Measurements from ENCODE around the gene GSTT2B.
"Not testable (repeated sequence)": the region's sequence is repeated elsewhere in the genome, so short reads cannot be mapped to it uniquely, and the experiment has no call there.

The GSTT2B gene

DNA sequence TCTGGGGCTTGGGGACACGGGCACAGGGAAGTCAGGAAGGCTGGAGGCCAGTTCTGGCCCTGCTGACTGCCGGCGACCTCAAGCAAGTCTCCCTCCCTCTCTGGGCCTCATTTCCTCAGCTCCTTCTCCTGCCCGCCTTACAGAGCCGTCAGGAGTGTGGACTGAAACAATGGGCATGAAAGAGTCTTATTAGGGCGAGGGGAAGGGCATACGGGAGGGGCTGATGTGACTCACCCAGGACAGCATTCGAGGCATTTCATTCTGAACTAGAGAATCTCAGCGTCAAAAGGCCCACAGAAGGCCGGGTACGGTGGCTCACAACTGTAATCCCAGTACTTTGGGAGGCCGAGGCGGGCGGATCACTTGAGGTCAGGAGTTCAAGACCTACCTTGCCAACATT, 20.8 kb downstream of the GSTT2B start:
- DNase-seq (ENCODE audit: low read depth): not testable (repeated sequence)

DNA sequence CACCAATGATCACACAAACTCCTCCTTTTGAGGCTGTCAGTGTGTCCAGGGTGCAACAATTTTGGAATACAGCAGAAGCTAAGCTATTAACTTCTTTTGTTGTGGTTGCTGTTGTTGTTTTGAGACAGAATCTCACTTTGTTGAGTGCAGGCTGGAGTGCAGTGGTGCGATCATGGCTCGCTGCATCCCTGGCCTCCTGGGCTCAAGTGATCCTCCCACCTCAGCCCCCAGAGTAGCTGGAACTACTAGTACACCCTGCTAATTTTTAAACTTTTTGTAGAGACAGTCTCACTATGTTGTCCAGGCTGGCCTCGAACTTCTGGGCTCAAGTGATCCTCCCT, 22.0 kb downstream of the GSTT2B start:
- no peak for DNase-seq (ENCODE audit: low read depth)

DNA sequence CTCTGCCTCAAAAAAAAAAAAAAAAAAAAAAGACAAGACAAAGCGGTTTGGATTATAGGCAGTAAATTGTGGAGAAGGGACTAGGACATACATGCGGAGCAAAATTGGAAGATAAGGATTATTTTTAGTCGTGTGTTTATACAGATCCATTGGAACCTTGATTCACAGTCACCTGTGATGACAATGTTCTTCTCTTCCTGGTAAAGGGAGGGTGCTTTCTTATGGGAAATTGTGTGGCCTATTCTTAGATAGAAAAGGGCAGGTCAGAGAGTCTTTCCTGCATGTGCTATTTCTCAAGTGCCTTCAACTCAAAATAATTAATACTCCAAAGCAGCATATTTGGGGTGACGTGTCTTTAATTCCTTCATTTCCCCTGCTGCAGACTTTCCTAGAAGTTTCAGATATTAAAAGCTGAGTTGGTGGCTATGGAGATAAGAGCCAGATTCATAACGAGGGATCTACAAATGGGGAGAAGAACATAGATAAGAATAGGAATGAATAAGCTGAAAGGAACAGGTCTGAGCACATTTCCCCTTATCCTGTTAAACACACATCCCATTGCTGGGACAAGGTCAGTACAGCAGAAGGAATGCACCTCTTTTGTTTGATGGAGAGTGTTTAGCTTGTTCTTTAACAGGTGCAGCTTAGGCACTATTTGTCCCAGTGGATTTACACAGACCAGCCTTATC, 22.5 kb downstream of the GSTT2B start:
- no peak for DNase-seq (ENCODE audit: low read depth)

DNA sequence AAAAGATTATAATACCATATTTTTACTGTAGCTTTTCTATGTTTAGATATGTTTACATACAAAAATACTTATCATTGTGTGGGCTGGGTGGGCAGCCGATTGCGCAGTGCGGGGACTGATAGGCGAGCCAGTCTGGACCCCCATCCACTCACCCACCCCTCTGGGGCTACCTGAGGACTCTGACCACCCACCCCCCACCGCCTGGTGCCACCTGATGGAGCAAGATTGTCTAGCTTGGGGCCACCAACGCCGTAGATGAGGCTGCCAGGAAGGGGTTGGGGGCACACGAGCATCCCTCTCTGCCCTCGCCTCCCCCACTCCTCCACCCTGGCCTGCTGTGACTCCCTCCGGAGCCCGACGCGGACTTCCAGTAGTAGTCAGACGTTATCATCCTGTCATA, 34.4 kb downstream of the GSTT2B start:
- DNase-seq (ENCODE audit: low read depth): no peak

DNA sequence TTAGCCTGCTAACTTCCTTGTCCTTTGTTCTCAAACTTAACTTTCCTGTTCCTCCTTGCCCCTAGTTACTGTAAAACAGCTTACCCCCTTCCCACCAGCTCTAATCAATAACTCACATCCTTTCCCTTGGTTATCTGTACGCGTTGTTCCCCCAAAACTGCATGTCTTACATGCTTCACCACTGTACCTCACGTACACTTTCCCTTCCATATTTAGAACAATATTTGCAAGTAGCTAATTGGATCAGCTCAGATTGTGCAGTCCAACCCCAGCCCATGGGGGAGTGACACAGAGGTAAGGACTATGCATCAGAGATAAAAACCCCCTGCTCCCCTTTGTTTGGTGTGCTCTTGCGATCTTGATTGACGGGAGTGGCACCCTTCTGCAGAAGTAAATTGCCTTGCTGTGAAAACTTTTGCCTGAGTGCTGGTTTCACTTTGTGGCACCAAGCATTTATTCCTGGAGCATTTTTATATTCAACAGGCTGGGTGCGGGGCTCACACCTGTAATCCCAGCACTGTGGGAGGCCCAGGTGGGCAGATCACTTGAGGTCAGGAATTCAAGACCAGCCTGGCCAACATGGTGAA, 35.9 kb downstream of the GSTT2B start:
- no peak for DNase-seq (ENCODE audit: low read depth)

DNA sequence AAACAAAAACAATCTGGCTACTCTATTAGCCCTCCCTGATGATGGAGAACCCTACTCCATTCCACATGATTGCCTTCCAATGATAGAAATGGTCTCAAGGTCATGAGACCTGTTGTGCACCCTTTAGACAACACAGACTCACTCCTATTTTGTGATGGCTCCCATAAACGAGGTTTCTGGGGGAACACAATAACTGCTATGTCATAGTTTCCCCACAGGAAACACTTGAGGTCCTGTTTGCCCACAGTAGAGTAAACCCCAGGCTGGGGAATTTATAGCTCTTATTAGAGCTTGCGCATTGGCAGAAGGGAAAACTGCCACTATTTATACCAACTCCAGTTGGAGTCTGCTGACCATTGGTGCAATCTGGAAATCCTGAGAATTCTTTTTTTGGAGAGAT, 38.1 kb downstream of the GSTT2B start:
- DNase-seq (ENCODE audit: low read depth): no peak

DNA sequence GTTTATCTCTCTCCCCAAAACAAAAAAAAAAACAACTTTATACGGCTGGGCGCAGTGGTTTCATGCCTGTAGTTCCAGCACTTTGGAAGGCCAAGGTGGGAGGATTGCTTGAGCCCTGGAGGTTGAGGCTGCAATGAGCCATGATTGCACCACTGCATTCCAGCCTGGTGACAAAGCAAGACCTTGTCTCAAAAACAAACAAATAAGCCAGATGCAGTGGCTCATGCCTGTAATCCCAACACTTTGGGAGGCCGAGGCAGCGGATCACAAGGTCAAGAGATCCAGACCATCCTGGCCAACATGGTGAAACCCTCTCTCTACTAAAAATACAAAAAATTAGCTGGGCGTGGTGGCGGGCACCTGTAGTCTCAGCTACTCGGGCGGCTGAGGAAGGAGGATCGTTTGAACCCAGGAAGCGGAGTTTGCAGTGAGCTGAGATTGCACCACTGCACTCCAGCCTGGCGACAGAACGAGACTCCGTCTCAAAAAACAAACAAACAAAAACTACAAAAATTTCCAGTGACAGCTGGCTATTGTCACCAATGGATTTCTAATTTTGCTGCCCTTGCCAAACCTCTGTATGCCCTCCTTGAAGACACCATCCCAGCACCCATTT, 39.3 kb downstream of the GSTT2B start:
- DNase-seq (ENCODE audit: low read depth): not testable (repeated sequence)

DNA sequence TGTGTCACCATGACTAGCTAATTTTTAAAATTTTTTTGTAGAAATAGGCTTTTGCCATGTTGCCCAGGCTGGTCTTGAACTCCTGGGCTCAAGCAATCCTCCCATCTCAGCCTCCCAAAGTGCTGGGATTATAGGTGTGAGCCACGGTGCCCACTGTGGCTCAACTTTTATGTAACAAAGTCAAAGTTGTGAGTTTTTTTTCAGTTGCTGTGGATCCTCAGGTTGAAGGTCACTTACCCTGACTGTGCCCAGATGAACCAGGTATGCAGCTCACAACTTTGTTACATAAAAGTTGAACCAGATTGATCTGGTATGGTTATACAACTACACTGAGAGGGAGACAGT, 40.8 kb downstream of the GSTT2B start:
- not testable (repeated sequence) for DNase-seq (ENCODE audit: low read depth)

DNA sequence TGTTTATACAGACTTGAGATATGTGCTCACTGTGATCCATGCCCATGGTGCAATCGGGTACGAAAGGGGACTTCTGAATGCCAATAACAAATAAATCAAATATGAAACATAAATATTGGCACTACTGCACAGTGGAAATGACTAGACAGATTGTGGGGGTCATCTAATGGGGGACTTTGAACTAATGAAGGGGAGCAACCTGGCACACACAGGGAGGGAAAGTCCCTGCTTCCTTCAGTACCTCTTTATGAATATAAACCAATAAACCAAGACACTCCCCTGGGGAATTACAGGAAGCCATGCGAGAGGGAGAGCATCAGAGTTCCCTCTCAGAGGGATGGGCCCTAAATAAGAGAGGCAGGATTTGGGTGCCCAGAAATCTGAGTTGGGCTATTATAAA, 45.7 kb downstream of the GSTT2B start:
- no peak for DNase-seq (ENCODE audit: low read depth)

DNA sequence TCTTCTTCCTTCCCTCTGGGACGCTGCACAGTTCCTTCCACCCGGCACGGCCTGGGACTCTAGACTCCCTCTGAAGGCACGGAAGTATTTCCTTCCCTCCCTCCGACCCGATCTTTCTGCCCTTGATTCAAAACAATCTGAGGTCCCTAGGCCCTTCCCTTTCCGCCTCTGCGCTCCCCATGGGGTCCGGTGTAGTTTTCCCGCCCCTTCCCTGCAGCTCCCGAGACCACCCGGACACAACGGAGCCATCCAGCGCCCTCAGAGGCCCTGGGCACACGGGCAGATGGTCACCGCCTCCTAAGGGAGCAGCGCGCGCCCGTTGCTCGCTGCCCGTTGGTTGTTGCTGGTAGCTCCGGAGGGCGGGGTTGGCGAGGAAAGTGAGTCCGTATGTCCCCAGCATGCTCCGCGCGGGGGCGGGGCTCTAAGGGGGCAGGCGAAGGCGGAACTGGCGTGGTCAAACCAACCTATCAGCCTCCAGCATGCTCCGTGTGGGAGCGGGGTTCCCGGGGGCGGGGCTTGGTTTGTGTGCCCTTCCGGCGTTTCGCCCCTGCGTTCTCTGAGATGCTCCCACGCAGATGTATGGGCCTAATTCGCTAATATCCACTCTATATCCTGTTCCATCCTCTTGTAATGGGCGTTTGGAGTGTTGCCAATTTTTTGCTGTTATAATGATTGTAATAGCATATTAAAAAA, 47.2 kb downstream of the GSTT2B start:
- peak; percentile 99 for DNase-seq (ENCODE audit: low read depth)

DNA sequence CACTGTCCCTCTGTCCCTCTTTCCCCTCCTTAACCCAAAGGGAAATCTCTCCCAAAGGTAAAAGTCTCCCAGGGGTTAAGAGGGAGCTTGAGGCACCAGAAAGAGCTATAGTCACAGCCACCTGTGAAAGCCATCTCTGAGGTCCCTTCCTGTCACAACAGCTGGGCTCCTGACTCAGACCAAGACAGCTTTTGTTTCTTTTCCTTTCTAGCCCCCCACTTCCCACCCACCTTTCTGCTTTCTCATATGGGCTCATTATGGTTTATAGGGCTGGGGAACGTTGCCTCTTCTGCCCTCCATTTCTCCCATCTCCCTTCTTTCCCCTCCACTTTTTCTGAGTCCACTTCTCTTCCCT, 47.7 kb downstream of the GSTT2B start:
- no peak for DNase-seq (ENCODE audit: low read depth)

DNA sequence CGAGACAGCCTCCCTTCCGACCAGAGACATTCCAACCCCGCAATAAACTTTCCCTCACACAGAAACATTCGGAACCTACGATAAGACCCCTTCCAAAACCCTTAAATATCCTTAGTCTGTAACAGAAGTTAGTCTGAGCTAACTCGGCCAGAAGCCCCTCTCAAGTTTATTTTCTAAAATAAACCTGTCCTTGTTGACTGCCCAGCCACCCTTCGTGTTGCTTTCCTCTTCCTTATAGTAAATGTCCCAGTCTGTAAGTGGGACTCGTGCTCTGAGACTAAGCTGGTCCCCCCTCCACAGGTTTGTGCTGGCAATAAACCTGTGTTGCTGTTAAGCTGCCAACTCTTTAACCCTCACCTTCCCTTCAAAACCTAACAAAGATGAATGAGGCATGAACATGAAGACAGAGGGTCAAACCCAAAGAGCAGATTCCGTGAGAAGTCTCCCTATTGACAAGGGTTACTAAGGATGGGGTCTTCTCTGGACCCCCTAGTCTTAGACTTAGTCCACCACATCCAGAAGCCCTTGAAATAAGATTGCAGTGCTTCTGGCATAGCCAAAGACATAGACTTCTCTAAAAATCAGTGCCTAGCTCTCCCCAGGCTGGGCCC, 48.6 kb downstream of the GSTT2B start:
- no peak for DNase-seq (ENCODE audit: low read depth)

DNA sequence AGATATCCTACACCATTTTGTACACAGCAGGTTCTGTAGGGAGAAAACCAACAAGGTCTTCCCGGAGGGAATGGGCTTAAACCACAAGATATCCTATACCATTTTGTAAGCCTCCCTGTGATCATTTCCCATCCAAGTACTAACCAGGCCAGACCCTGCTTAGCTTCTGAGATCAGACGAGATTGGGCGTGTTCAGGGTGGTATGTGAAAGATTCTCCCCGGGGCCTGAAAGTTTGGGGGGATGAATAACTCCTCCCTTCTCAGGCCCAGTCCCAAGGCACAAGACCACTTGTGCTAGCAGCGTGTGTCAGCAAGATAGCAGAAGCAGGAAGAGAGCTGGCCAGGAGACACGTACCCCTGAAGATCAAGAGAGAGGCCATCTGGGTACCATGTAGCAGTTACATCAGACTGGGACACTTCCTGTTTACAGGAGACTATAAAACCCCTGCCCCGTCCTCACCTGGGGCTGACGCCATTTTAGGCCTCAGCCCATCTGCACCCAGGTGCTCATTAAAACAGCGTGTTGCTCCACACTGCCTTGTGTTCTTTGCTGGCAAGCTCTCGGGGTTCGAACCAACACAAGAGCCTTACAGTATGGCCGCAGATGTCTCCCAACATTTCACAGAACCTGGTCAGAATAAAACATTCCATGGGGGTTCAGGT, 49.5 kb downstream of the GSTT2B start:
- DNase-seq (ENCODE audit: low read depth): no peak

DNA sequence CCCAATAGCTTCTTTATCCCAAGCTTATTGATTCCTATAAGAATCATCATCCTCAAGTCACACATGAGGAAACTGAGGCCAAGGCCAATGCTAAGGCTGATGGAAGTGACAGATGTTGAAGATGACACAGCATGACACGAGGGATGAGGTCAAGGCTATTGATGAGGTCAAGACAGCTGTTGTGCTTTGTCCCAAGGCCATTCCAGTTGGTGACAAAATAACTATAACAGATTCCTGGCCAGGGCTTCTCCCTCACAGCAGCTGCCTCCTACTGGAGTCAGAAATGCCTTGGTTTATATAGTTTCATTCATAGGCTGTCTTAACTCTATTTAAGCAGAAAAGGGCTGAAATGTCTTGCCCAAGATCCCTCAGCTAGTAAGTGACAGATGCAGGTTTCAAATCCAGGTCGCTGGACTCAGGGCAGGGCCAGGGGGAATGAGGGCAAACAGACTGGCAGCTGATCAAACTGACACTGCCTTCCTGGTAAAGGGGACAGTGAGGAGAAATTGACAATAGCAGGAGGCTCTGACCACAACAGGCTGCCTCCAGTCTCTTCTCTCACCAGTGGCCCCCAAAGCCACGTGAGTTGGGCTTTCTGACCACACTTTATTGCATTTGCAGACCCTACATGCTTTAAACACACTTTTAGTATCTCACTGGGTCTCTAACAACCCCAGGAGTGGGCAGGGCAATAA, 50.4 kb downstream of the GSTT2B start:
- DNase-seq (ENCODE audit: low read depth): no peak

DNA sequence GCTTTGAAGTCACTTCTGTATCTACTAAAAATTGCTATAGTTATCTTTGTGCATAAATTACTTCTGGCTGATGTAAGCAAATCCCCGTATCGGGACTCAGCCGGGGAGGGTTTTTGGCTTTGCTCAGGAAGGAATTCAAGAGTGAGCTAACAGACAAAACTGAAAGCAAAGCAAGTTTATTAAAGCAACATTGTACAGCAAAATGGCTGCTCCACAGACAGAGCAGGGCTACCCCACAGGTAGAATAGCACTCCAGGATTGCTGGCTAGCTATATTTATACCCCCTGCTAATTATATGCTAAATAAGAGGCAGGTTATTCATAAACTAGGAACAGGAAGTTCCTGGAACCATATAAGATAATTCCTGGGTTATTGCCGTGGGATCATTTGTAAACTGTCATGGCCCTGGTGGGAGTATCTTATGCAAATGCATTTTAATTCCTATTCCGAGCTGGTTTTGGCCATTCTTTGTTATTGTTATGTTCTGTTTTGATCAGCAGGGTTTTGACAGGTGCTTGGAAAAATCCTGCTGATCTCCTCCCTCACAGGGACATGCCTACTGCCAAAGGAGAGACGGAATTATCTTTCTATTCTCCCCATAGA, 51.6 kb downstream of the GSTT2B start:
- DNase-seq (ENCODE audit: low read depth): no peak

DNA sequence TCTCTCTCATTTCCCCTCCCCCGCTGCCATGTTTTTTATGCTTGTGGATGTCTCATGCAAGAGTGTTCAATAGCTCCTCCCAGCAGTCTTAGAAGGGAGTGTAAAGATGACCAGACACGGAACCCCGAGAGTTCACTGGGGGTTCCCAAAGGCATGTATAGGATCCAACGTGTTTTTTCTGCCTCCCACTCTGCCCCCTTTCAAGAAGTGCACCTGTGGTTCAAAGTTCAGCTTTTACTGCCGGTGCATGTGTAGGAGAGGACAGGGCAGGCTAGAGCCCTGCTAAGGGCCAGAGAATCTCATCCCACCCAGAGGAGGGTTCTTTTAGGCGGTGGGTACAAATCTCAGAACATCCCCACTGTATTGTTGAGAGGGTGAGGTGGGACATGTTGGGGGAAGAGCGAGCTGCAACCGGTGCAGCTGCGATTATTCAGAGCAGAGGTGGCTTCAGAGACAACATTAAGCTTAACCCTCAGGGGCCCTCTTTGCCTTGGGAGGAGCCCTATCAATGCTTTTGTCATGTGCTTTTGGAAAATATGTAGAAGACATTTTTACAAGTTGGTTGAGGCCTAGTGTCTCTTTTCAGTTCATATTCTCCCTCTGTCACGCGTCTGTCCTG, 52.3 kb downstream of the GSTT2B start:
- DNase-seq (ENCODE audit: low read depth): no peak

DNA sequence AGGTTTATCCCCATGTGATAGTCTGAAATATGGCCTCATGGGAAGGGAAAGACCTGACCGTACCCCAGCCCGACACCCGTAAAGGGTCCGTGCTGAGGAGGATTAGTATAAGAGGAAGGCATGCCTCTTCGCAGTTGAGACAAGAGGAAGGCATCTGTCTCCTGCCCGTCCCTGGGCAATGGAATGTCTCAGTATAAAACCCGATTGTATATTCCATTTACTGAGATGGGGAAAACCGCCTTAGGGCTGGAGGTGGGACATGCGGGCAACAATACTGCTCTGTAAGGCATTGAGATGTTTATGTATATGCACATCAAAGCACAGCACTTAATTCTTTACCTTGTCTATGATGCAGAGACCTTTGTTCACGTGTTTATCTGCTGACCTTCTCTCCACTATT, 53.6 kb downstream of the GSTT2B start:
- not testable (repeated sequence) for DNase-seq (ENCODE audit: low read depth)
